Esophagus muscularis mucosa (tissue), 4 donors: Measurements from ENCODE around the gene NUP93. TPM values are rescaled to one million over a fixed set of nuclear protein-coding genes. Genes with fewer than 3 reads are reported as not detected.
"Not testable (repeated sequence)": the region's sequence is repeated elsewhere in the genome, so short reads cannot be mapped to it uniquely, and the experiment has no call there.

Experiments used
- DNase-seq: peaks from one replicate; pipeline ENCODE4 v3.0.0-alpha.2; 2017; ENCODE audit errors: extremely low spot score
- H3K27ac ChIP-seq, 4 donors: fragments of 200-600 bp; sonication (generic); replicated peaks in 1 of 4; 1 replicate in 3 of 4; 2 replicates in 1 of 4; pipeline ENCODE4 v1.5.1; 2016 to 2019; ENCODE audit warnings: mild to moderate bottlenecking in 1 of 4
- H3K27me3 ChIP-seq, 4 donors: fragments of 200-600 bp; sonication (generic); one replicate each; pipeline versions ENCODE4 v1.5.1 to v1.6.0; 2016 to 2019
- H3K36me3 ChIP-seq, 4 donors: fragments of 200-600 bp; sonication (generic); one replicate each; pipeline ENCODE4 v1.5.1; 2016 to 2019
- H3K4me1 ChIP-seq, 4 donors: fragments of 200-600 bp; sonication (generic); one replicate each; pipeline ENCODE4 v1.5.1; 2016 to 2019
- H3K4me3 ChIP-seq, 4 donors: fragments of 200-600 bp; sonication (generic); 1 replicate in 2 of 4; 2 replicates in 2 of 4; pipeline ENCODE4 v1.5.1; 2016 to 2019; ENCODE audit warnings: mild to moderate bottlenecking in 4 of 4, moderate library complexity in 1 of 4
- H3K9me3 ChIP-seq, 4 donors: fragments of 200-600 bp; sonication (generic); 1 replicate in 3 of 4; 2 replicates in 1 of 4; pipeline ENCODE4 v1.5.1; 2016 to 2019
- EP300 ChIP-seq: sonication (generic); formaldehyde crosslinking; IDR thresholded peaks from one replicate; pipeline ENCODE4 v1.6.1; 2017; ENCODE audit warnings: antibody characterized with exemption
- POLR2A ChIP-seq: fragments of 450-650 bp; IDR thresholded peaks from one replicate; pipeline ENCODE4 v1.6.1; 2017; ENCODE audit warnings: antibody characterized with exemption, moderate library complexity, mild to moderate bottlenecking, low read depth
- POLR2AphosphoS5 ChIP-seq, 2 donors: sonication (generic); formaldehyde crosslinking; IDR thresholded peaks; one replicate each; pipeline ENCODE4 v1.6.1; 2017; ENCODE audit warnings: antibody characterized with exemption in 2 of 2
- WGBS: methylation state at CpG from one replicate; pipeline ENCODE4 v1.1.5; 2018; 5-methylcytosine and 5-hydroxymethylcytosine counted together
- intact Hi-C: fragments of 100-400 bp; cut with DNase I; formaldehyde crosslinking; loops from one replicate; pipeline ENCODE4 v1.15.1; 2023
- total RNA-seq, 4 donors: library from RNA; depleted of rRNA; stranded (reverse); fragments of >200 nt; gene quantifications; one replicate each; pipeline versions ENCODE4 v1.1.0 to v1.2.1, GENCODE V29; 2016
- TF ChIP-seq, protein P1 (sequence below), 3 experiments: fragments of 200-600 bp in 2 of 3; fragments of 450-650 bp in 1 of 3; sonication (generic) in 2 of 3; IDR thresholded peaks; one replicate each; pipeline ENCODE4 v1.5.1; 2017 to 2019; ENCODE audit warnings: antibody characterized with exemption in 3 of 3, mild to moderate bottlenecking in 2 of 3, moderate library complexity in 1 of 3

The NUP93 gene
- total RNA-seq, 4 donors from 2014 or later = 34.0 to 47.5 (median 36.5) TPM

DNA sequence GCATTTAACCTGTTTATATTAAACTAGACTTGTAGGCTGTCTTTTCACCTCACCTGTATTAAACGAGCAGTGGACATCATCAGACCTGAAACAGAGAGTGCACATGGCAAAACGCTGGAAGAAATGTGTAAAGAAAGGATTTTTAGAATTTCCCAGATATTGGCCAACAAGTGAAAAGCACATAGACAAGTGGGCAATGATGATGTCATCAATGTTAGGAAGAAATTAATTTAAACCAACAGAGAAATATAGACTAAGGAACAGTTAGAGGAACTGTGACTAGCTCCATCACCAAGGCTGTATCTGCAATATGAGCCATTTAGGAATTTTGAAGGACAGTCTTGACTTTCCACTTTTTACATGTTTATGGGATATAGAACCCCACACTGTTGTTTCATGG lies 67.9 kb downstream of the NUP93 start:
- 97% methylated on average over 2 of the region's 2 CpGs for WGBS

DNA sequence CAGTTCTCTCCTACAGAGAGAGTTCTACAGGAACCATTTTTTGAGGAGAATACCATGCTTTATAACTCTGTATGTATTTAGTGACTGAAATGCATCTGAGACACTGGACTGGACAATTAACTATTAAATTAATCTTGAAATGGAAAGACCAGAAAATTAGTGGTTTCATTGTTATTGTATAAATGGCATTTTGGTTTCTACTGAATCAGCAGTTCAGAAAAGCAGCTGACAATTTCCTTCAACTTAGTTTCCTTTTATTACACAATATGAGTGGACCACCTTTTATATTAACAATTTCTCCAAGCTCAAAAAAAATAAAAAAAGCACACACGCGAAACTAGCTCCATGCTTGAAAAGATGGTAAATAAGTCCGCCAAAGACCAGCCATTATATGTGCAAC lies 69.0 kb downstream of the NUP93 start:
- intact Hi-C loops = no loop called here
- DNase-seq = no peak
- peaks cover 0 to 5% (median 0%) of the 10 kb centered on the region in 4 donors for H3K36me3 ChIP-seq
- TF ChIP-seq, protein P1, sequence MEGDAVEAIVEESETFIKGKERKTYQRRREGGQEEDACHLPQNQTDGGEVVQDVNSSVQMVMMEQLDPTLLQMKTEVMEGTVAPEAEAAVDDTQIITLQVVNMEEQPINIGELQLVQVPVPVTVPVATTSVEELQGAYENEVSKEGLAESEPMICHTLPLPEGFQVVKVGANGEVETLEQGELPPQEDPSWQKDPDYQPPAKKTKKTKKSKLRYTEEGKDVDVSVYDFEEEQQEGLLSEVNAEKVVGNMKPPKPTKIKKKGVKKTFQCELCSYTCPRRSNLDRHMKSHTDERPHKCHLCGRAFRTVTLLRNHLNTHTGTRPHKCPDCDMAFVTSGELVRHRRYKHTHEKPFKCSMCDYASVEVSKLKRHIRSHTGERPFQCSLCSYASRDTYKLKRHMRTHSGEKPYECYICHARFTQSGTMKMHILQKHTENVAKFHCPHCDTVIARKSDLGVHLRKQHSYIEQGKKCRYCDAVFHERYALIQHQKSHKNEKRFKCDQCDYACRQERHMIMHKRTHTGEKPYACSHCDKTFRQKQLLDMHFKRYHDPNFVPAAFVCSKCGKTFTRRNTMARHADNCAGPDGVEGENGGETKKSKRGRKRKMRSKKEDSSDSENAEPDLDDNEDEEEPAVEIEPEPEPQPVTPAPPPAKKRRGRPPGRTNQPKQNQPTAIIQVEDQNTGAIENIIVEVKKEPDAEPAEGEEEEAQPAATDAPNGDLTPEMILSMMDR (IDR thresholded peaks at IDR 0.05) = no peak
- TF ChIP-seq POLR2AphosphoS5 (IDR thresholded peaks at IDR 0.05) = no peak
- TF ChIP-seq POLR2A = no peak
- TF ChIP-seq EP300 = no peak
- H3K4me1 ChIP-seq = no peaks in the 10 kb centered on the region
- 97% methylated on average over 3 of the region's 3 CpGs for WGBS
- no peaks in the 10 kb centered on the region for H3K9me3 ChIP-seq
- H3K27ac ChIP-seq = no peak overlapping the region
- H3K4me3 ChIP-seq = no peak overlapping the region
- H3K27me3 ChIP-seq = no peaks in the 10 kb centered on the region

More for the DNA sequence above, 67.9 kb downstream of the NUP93 start:
- no peak for TF ChIP-seq POLR2A
- no peak overlapping the region for H3K4me3 ChIP-seq
- intact Hi-C loops = no loop called here
- no peaks in the 10 kb centered on the region for H3K27me3 ChIP-seq
- H3K9me3 ChIP-seq = no peaks in the 10 kb centered on the region
- H3K36me3 ChIP-seq = peaks cover 0 to 5% (median 0%) of the 10 kb centered on the region in 4 donors
- no peak overlapping the region for H3K27ac ChIP-seq
- no peak for DNase-seq
- H3K4me1 ChIP-seq = no peaks in the 10 kb centered on the region

DNA sequence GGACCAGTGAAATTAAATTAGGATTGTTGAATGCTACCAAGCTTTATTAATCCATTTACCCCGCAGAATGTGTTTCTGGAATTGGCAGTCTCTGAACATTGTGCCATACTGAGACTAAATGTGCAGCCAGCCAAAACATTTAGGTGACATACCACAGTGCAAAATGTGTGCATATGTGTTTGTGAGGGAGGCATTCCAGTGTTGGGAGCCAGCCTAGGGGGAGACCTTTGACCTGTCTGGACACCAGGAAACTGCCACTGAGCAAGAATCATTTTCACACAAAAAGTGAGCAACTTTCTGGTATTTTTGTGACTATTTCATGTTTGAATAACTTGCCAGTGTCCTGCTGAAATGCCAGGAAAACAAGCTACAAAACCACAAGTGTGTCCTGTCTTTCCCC lies 70.4 kb downstream of the NUP93 start:
- WGBS = 88% methylated on average over 1 of the region's 1 CpG
- peaks cover 0 to 9% (median 3%) of the 10 kb centered on the region in 4 donors for H3K36me3 ChIP-seq
- H3K9me3 ChIP-seq = no peaks in the 10 kb centered on the region
- TF ChIP-seq EP300 = no peak
- TF ChIP-seq POLR2AphosphoS5 (IDR thresholded peaks at IDR 0.05) = no peak
- TF ChIP-seq, protein P1 (IDR thresholded peaks at IDR 0.05) = no peak
- H3K4me3 ChIP-seq = no peak overlapping the region
- H3K27me3 ChIP-seq = no peaks in the 10 kb centered on the region
- no peaks in the 10 kb centered on the region for H3K4me1 ChIP-seq
- intact Hi-C loops = no loop called here
- no peak overlapping the region for H3K27ac ChIP-seq
- DNase-seq = peak; percentile 78

DNA sequence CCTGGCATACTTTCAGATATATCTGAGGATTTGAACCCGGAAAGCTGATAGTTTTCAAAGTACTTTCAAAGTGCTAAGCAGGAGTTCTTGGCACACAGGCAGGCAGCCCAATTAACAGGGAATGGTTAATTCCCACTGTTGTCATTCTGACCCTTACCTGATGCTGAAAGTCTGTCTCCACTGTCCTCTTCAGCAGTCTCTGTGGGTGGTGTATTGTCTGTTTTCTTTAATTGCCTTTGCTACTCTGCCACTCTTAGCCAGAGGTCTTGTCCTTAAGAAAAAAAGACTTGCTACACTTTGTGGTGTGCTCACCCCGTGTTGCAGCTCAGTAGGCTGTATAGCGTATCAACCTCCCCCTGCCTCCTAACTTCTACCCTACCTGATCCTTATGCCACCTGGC lies 71.8 kb downstream of the NUP93 start:
- no peak overlapping the region for H3K27ac ChIP-seq
- 85% methylated on average over 3 of the region's 3 CpGs for WGBS
- peaks cover 9 to 23% (median 15%) of the 10 kb centered on the region in 4 donors for H3K36me3 ChIP-seq
- no peaks in the 10 kb centered on the region for H3K27me3 ChIP-seq
- no peak for DNase-seq
- TF ChIP-seq POLR2AphosphoS5 (IDR thresholded peaks at IDR 0.05) (no peak), POLR2A (no peak), EP300 (no peak)
- TF ChIP-seq, protein P1 (IDR thresholded peaks at IDR 0.05) = no peak
- H3K4me3 ChIP-seq = no peak overlapping the region
- H3K9me3 ChIP-seq = no peaks in the 10 kb centered on the region
- intact Hi-C loops = no loop called here
- H3K4me1 ChIP-seq = no peaks in the 10 kb centered on the region

DNA sequence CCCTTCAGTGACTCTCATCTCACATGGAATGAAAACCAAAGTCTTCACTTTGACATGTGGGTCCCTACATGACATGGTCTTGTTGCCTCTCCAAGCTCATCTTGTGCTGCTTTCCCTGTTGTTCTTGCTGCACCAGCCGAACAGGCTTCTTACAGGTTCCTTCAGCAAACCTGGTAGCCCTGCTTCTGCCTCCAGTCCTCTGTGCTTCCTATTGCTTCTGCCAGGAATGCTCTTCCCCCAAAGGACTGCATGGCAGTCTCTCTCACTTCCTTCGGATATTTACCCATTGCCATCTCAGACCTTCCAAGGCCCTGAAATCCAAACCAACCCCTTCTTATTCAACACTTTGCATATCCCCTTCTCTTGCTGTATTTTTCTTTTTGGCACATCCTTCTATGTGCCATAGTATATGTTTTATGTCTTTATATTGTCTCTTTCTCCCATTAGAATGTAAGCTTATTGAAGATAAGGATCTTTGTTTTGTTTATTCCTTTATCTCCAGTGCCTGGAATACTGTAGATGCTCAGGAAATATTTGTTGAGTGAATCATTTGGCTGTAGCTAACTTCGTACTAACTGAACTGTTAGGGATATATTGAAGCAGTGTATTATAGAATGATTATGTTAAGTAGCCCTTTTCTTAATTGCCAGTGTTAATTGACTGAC lies 77.2 kb downstream of the NUP93 start:
- intact Hi-C loops = no loop called here
- TF ChIP-seq POLR2A = no peak
- TF ChIP-seq EP300 = no peak
- TF ChIP-seq, protein P1 (IDR thresholded peaks at IDR 0.05) = no peak
- TF ChIP-seq POLR2AphosphoS5 (IDR thresholded peaks at IDR 0.05) = no peak
- WGBS = 83% methylated on average over 3 of the region's 3 CpGs

DNA sequence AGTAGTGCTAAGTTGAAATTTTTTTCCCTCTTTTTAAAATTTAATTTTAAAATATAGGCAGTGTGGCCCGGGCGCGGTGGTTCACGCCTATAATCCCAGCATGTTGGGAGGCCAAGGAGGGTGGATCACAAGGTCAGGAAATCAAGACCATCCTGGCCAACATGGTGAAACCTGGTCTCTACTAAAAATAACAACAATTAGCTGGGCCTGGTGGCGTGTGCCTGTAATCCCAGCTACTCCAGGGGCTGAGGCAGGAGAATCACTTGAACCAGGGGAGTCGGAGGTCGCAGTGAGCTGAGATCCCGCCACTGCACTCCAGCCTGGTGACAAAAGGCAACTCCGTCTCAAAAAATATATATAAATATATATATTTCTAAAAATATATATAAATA lies 77.7 kb downstream of the NUP93 start:
- 99% methylated on average over 9 of the region's 9 CpGs for WGBS
- H3K4me1 ChIP-seq, H3K4me3 ChIP-seq, H3K27ac ChIP-seq, intact Hi-C loops, H3K27me3 ChIP-seq, H3K9me3 ChIP-seq, DNase-seq: not testable (repeated sequence)
- H3K36me3 ChIP-seq = peaks cover 11 to 27% (median 21%) of the 10 kb centered on the region in 4 donors

More for the DNA sequence above, 77.2 kb downstream of the NUP93 start:
- H3K4me1 ChIP-seq = no peaks in the 10 kb centered on the region
- H3K36me3 ChIP-seq = peaks cover 11 to 27% (median 21%) of the 10 kb centered on the region in 4 donors
- DNase-seq = no peak
- no peaks in the 10 kb centered on the region for H3K9me3 ChIP-seq
- no peak overlapping the region for H3K4me3 ChIP-seq
- H3K27ac ChIP-seq = no peak overlapping the region
- no peaks in the 10 kb centered on the region for H3K27me3 ChIP-seq
